IMR-90 (cell line): Measurements from ENCODE around the gene RARRES1. TPM values are rescaled to one million over a fixed set of nuclear protein-coding genes. Genes with fewer than 3 reads are reported as not detected.

Experiments used
- ATAC-seq: fragments of 200-7000 bp; cut with Tn5 transposase; 2 replicates; pipeline ENCODE4 v1.9.1; 2020; ENCODE audit warnings: low read depth, mild to moderate bottlenecking, moderate library complexity
- BruUV-seq: library from RNA; stranded (reverse); fragments of 400-500 nt; replicated peaks from 2 replicates; lab custom pipeline; 2021; lab: Mats Ljungman, UMichigan
- CTCF ChIA-PET: fragments of 300-600 bp; formaldehyde crosslinking; extraction: SDS; loops from one replicate; lab custom pipeline; 2021; ENCODE audit warnings: antibody characterized with exemption; lab: Yijun Ruan, JAX
- POLR2A ChIA-PET: fragments of 300-600 bp; sonication (Branson Sonifier 250); formaldehyde crosslinking; loops from one replicate; lab custom pipeline; 2022; ENCODE audit warnings: antibody characterized with exemption; ENCODE audit not compliant: unreplicated experiment; lab: Charles Lee
- DNase-seq: peaks from one replicate; pipeline ENCODE4 v3.0.0; 2013
- H2AFZ ChIP-seq: replicated peaks from 2 replicates; pipeline ENCODE3; 2013; ENCODE audit warnings: low read length, mild to moderate bottlenecking; ENCODE audit not compliant: poor library complexity
- H2AK5ac ChIP-seq: 2 replicates; pipeline ENCODE4 v1.6.1; 2013; ENCODE audit warnings: low read depth, low read length, inconsistent platforms
- H2AK9ac ChIP-seq: replicated peaks from 2 replicates; pipeline ENCODE3; 2013; ENCODE audit warnings: mild to moderate bottlenecking, low read depth, low read length, moderate library complexity; ENCODE audit not compliant: poor library complexity
- H2BK120ac ChIP-seq: 2 replicates; pipeline ENCODE4 v1.6.1; 2013; ENCODE audit warnings: low read depth, low read length, inconsistent platforms
- H2BK15ac ChIP-seq: 3 replicates; pipeline ENCODE4 v1.6.1; 2013; ENCODE audit warnings: low read depth, low read length, inconsistent platforms
- H2BK20ac ChIP-seq: 2 replicates; pipeline ENCODE4 v1.6.1; 2013; ENCODE audit warnings: low read depth, mild to moderate bottlenecking, inconsistent platforms, low read length, moderate library complexity
- H2BK5ac ChIP-seq: 2 replicates; pipeline ENCODE4 v1.6.1; 2013; ENCODE audit warnings: mild to moderate bottlenecking, low read depth, low read length, inconsistent platforms; ENCODE audit not compliant: poor library complexity, severe bottlenecking
- H3K14ac ChIP-seq: replicated peaks from 2 replicates; pipeline ENCODE4 v1.6.1; 2013; ENCODE audit warnings: low read depth, low read length, inconsistent platforms
- H3K18ac ChIP-seq: 2 replicates; pipeline ENCODE4 v1.6.1; 2013; ENCODE audit warnings: low read depth, low read length, control low read depth
- H3K23ac ChIP-seq: 2 replicates; pipeline ENCODE4 v1.6.1; 2013; ENCODE audit warnings: low read depth, low read length, inconsistent platforms
- H3K27ac ChIP-seq: 2 replicates; pipeline ENCODE4 v1.5.1; 2013; ENCODE audit warnings: mild to moderate bottlenecking, control low read depth, low read length; ENCODE audit not compliant: insufficient read depth
- H3K27me3 ChIP-seq: 2 replicates; pipeline ENCODE4 v1.6.1; 2013; ENCODE audit warnings: low read length; ENCODE audit not compliant: control insufficient read depth, insufficient read depth
- H3K36me3 ChIP-seq: 2 replicates; pipeline ENCODE4 v1.6.1; 2013; ENCODE audit warnings: low read length, mixed read lengths; ENCODE audit not compliant: control insufficient read depth, insufficient read depth
- H3K4ac ChIP-seq: 2 replicates; pipeline ENCODE4 v1.6.1; 2013; ENCODE audit warnings: low read depth, low read length, inconsistent platforms
- H3K4me1 ChIP-seq: 2 replicates; pipeline ENCODE4 v1.6.1; 2013; ENCODE audit warnings: low read length, mixed read lengths; ENCODE audit not compliant: control insufficient read depth, insufficient read depth
- H3K4me2 ChIP-seq: 2 replicates; pipeline ENCODE4 v1.6.1; 2013; ENCODE audit warnings: low read depth, mild to moderate bottlenecking, control low read depth, low read length, moderate library complexity
- H3K4me3 ChIP-seq: 2 replicates; pipeline ENCODE4 v1.5.1; 2013; ENCODE audit warnings: low read depth, mild to moderate bottlenecking, control low read depth, low read length, moderate library complexity; ENCODE audit not compliant: insufficient read depth
- H3K56ac ChIP-seq: 2 replicates; pipeline ENCODE4 v1.6.1; 2013; ENCODE audit warnings: low read length, inconsistent platforms; ENCODE audit not compliant: insufficient read depth; ENCODE audit errors: extremely low read depth
- H3K79me1 ChIP-seq, 2 experiments: 2 replicates each; pipeline ENCODE4 v1.6.1; 2013; ENCODE audit warnings: low read length in 2 of 2, inconsistent platforms in 1 of 2, low read depth in 1 of 2
- H3K9ac ChIP-seq: 2 replicates; pipeline ENCODE4 v1.6.1; 2013; ENCODE audit warnings: low read depth, low read length, control low read depth
- H3K9me1 ChIP-seq: 2 replicates; pipeline ENCODE4 v1.6.1; 2013; ENCODE audit warnings: low read length, inconsistent platforms; ENCODE audit not compliant: insufficient read depth
- H3K9me3 ChIP-seq: 2 replicates; pipeline ENCODE4 v1.6.1; 2013; ENCODE audit warnings: low read length; ENCODE audit not compliant: control insufficient read depth, insufficient read depth
- H4K20me1 ChIP-seq: 2 replicates; pipeline ENCODE4 v1.6.1; 2013; ENCODE audit warnings: low read length, inconsistent platforms; ENCODE audit not compliant: insufficient read depth
- H4K5ac ChIP-seq: 2 replicates; pipeline ENCODE4 v1.6.1; 2013; ENCODE audit warnings: mild to moderate bottlenecking, low read depth, low read length, control low read depth
- H4K8ac ChIP-seq, 2 experiments: 2 replicates each; pipeline ENCODE4 v1.6.1; 2013; ENCODE audit warnings: low read depth in 2 of 2, low read length in 2 of 2, control low read depth in 1 of 2, inconsistent platforms in 1 of 2
- H4K91ac ChIP-seq: 2 replicates; pipeline ENCODE4 v1.6.1; 2013; ENCODE audit warnings: low read depth, low read length, inconsistent platforms; ENCODE audit not compliant: insufficient read depth
- CEBPB ChIP-seq: IDR thresholded peaks from 2 replicates; pipeline ENCODE4 v1.6.1; 2012; ENCODE audit warnings: low read depth, low read length, improper control_type of control experiment
- CHD1 ChIP-seq: IDR thresholded peaks from 2 replicates; pipeline ENCODE4 v1.6.1; 2012; ENCODE audit warnings: low read depth, low read length, improper control_type of control experiment
- MAFK ChIP-seq: IDR thresholded peaks from 2 replicates; pipeline ENCODE4 v1.6.1; 2012; ENCODE audit warnings: low read depth, low read length, improper control_type of control experiment
- USF2 ChIP-seq: fragments of 150-350 bp; IDR thresholded peaks from 2 replicates; pipeline ENCODE4 v1.6.1; 2017; ENCODE audit warnings: mild to moderate bottlenecking, antibody characterized with exemption, low read length, low read depth
- WGBS, 2 experiments: methylation state at CpG; one replicate each; pipeline versions ENCODE4 v1.1.5 to v1.1.7; 2013; ENCODE audit warnings: missing lambda C conversion rate in 2 of 2; ENCODE audit not compliant: insufficient read length in 1 of 2; ENCODE audit errors: extremely low coverage in 2 of 2; 5-methylcytosine and 5-hydroxymethylcytosine counted together
- dilution Hi-C: fragments of 300-500 bp; cut with HindIII; formaldehyde crosslinking; loops from one replicate; pipeline ENCODE4 v1.14.3; 2018; ENCODE audit warnings: low sequenced_read_pairs; ENCODE audit not compliant: unreplicated experiment
- in situ Hi-C: fragments of 300-500 bp; cut with MboI; formaldehyde crosslinking; loops from 3 replicates; pipeline ENCODE4 v1.14.3; 2019; ENCODE audit warnings: low sequenced_read_pairs, inconsistent platforms, mixed read lengths
- intact Hi-C: fragments of 100-400 bp; cut with micrococcal nuclease; formaldehyde crosslinking; loops from 2 replicates; pipeline ENCODE4 v1.10.0; 2022
- polyA plus RNA-seq, 3 experiments: library from polyadenylated mRNA; depleted of rRNA; stranded (reverse); fragments of >200 nt; gene quantifications; 2 replicates each; pipeline ENCODE4 v1.2.3, GENCODE V29; 2012; ENCODE audit warnings: low replicate concordance in 1 of 3
- total RNA-seq: library from RNA; depleted of rRNA; stranded (reverse); fragments of >200 nt; gene quantifications from 2 replicates; pipeline ENCODE4 v1.2.3, GENCODE V29; 2012

The RARRES1 gene
- total and polyA plus RNA-seq, 2 of the 4 experiments (the other 2 are of a cell fraction), result 0.90 to 3.0 TPM

GRCh38 chr3:158765518-158766205 is 33.4 kb upstream of the RARRES1 start:
- Histone ChIP-seq H3K9me3 (no peaks in the 10 kb centered on the region), H3K27me3 (no peaks in the 10 kb centered on the region), H2AK5ac (no peak overlapping the region), H3K36me3 (no peaks in the 10 kb centered on the region), H4K91ac (no peak overlapping the region; the same call in 1 of the 2 replicates), H2BK15ac (no peak overlapping the region; the same call in 2 of the 3 replicates), H3K4me3 (no peak overlapping the region), H2BK120ac (0 out of 2 replicates have a peak overlapping the region, but pooled peaks have one; percentile 17), H3K14ac (no peak overlapping the region), H3K4ac (no peak overlapping the region), H4K20me1 (0 out of 2 replicates have a peak, but pooled peaks cover 2% of the 10 kb centered on the region), H2BK5ac (no peak overlapping the region), H4K5ac (no peak overlapping the region; the same call in 1 of the 2 replicates), H3K4me2 (no peak overlapping the region), H3K4me1 (peaks cover 18% of the 10 kb centered on the region), H3K23ac (no peak overlapping the region), H2AK9ac (no peak overlapping the region), H4K8ac (no peak overlapping the region), H3K9ac (no peak overlapping the region), H3K79me1 (no peaks in the 10 kb centered on the region; a peak in 1 of 4 replicates), H3K56ac (no peak overlapping the region), H3K27ac (no peak overlapping the region), H2BK20ac (no peak overlapping the region), H3K9me1 (peaks cover 11% of the 10 kb centered on the region), H2AFZ (no peak overlapping the region), H3K18ac (peak overlapping the region; percentile 40; the same call in 1 of the 2 replicates)
- dilution Hi-C loops, result no loop called here
- CTCF ChIA-PET, result interaction anchor here (0.7 kb wide), 2 partner anchors 23 to 212 kb away, joined by 3 read pairs; no protein-coding TSS in a partner anchor
- TF ChIP-seq CHD1 (no peak), CEBPB (no peak), MAFK (no peak), USF2 (no peak)
- ATAC-seq (no peak), DNase-seq (peak; percentile 8)
- 100% methylated on average over 1 of the region's 3 CpGs; no CpG with 5 or more reads in 1 of the 2 experiments for WGBS, 2 experiments
- intact Hi-C loops, result no loop called here
- no TSS peak for BruUV-seq
- in situ Hi-C loops, result no loop called here
- POLR2A ChIA-PET, result no interaction called here
